ENCODE data around the gene TPSG1. TPM values are rescaled to one million over a fixed set of nuclear protein-coding genes. Genes with fewer than 3 reads are reported as not detected.
"Not testable (repeated sequence)": the region's sequence is repeated elsewhere in the genome, so short reads cannot be mapped to it uniquely, and the experiment has no call there.

Gene TPSG1
- total RNA-seq, 1 experiment from 2014 or later = not detected

DNA sequence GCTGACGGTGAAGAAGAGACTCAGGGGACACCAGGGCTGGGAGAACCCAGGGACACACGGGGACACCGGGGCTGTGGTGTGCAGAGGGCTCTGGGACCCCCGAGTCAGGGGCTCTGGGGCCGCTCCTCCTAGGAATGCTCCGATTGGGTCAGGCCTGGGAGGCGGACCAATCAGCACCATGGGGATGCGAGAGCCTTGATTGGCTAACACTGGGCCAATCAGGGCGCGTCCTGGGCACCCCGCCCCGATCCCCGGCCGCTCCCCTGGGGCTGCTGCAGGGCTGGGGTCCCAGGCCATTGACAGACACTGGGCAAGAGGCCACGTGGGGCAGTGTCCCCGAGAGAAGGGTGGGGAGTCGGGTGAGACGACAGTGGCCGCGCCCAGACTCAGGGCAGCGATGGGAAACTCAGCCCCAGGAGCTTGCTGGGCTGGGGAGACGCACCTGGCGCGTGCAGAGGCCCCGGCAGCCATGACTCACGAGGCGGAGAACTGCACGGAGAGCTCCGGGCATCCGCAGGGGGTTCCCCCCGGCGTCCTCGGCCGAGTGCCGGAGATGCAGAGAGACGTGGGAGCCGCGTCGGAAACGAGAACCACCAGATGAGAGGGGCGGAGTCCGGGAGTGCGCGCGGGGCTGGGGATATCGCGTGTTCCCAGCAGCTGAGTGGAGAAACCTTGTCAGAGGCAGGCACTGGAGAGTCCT, 7.1 kb upstream of the TPSG1 start:
- DNase-seq (ENCODE audit: extremely low read depth, low read depth) = not testable (repeated sequence)

DNA sequence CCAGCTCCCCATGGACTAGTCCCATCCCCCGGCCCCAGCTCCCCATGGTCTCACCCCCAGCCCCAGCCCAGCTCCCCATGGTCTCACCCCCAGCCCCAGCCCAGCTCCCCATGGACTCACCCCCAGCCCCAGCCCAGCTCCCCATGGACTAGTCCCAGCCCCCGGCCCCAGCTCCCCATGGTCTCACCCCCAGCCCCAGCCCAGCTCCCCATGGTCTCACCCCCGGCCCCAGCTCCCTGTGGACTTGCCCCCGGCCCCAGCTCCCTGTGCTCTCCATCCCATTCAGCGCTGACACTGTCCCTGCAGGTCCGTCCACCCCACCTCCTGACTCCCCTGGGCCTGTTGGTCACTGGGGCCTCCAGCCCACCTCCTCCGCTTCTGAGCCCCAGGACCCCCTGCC, 6.2 kb upstream of the TPSG1 start:
- not testable (repeated sequence) for DNase-seq (ENCODE audit: extremely low read depth, low read depth)

DNA sequence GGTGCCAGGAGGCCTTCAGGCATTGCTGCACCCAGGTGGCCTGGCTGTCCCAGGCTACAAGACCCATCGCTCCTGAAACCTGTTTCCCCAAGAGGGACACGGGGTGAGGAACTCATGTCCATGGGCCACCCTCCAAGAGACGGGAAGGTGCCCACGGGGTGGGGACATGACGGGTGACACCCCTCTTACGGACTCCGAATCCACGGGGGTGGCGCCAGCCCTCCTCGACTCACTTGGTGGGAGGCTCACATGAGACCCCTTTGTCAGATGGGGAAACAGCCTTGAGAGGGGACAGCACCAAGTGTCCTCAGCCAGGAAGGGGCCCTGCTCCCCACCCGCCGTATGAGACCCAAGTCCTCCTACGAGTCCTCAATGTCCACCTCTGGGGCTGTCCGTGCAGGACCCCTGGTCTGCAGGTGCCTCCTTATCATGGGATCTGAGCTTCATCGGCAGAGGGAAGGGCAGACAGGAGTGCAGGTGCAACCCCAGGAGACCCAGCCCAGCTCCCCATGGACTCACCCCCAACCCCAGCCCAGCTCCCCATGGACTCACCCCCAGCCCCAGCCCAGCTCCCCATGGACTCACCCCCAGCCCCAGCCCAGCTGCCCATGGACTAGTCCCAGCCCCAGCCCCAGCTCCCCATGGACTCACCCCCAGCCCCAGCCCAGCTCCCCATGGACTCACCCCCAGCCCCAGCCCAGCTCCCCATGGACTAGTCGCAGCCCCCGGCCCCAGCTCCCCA, 5.6 kb upstream of the TPSG1 start:
- not testable (repeated sequence) for DNase-seq (ENCODE audit: extremely low read depth, low read depth)

GRCh38 chr16:1230084-1230470, 5.0 kb upstream of the TPSG1 start, which contains the start of gene TPSB2:
Gene TPSB2, minus strand, starts transcription at chr16:1230184. Its CDS starts 233 bp downstream, at chr16:1229951.
- DNase-seq (ENCODE audit: extremely low read depth, low read depth) = not testable (repeated sequence)

DNA sequence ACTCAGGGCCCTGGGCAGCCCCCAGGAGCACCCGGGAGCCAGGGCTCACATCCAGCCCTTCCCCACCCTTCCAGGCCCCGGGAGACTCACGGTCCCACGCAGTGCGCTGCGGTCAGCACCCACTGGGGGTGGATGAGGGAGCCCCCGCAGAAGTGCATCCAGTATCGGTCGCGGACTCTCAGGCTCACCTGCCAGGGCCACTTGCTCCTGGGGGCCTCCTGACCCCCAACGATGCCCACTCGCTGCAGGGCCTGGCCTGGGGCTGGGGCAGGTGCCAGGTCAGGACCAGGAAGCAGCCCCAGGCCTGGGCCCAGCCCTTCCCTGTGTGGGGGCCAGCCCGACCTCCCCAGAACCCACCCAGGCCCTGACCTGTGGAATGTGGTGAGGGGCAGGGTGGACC, 4.4 kb upstream of the TPSG1 start:
- not testable (repeated sequence) for DNase-seq (ENCODE audit: extremely low read depth, low read depth)

DNA sequence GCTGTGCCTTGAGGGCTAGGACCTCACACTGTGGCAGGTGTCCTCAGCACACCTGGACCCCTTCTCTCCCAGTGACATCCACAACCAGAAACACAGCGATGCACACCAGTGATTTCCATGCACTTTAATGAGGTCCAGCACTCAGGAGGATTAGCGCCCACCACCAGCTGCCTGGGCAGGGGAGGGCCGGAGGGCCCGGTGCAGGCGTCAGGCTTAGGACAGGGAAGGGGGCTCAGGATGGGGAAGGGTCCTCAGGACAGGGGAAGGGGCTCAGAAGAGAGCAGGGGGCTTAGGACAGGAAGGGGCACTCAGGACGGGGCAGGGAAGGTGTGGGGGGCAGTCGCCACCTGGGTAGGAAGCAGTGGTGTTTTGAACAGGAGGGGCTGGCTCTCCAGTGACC, 3.2 kb upstream of the TPSG1 start:
- DNase-seq (ENCODE audit: extremely low read depth, low read depth) = not testable (repeated sequence)

DNA sequence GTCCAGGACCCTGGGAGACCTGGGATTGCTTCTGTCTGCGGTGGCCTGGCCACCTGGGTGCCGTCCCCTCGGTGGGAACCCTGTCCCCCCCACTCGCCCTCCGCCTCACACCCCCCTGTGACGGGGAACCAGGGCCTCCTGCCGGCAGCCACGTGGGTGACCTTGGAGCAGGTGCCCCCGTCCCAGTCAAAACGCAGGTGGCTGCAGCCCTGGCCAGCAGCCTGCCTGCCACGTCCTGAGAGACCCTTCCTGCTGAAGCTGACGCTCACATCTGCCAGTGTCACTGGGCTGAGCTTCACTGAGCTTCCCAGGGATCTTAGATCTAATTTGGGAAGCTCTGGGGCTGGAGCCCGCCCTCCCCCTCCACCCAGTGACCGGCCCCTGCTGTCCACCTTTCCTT, 1.6 kb upstream of the TPSG1 start:
- DNase-seq (ENCODE audit: extremely low read depth, low read depth) = not testable (repeated sequence)

DNA sequence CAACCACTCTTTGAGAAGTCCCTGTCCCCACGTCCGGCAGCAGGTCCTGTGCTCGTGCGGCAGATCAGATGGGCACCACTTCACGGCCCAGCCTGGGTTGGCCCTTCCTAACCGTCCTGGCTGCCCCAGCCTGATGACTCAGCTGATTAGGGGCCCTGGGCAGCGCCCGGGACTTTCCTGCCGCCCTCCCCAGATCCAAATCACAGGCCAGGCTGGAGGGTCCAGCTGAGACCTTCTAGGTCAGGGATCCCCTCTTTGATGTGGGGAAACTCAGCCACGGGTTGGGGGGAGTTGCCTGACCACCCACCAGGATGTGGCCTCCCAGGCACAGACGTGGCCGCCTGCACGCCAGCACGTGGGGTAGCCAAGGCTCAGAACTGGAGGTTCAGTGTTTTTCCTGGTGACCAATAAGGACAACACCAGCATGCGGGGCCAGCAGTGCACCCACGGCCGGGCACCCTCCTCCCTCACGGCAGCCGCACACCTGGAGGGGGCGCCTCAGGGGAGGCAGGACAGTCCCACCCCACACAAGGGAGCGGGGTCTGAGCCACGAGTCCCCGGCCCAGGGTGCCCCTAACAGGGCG, 752 bp upstream of the TPSG1 start:
- DNase-seq (ENCODE audit: extremely low read depth, low read depth) = not testable (repeated sequence)

GRCh38 chr16:1224558-1224957, 510 bp downstream of the TPSG1 start:
- no peak for DNase-seq (ENCODE audit: extremely low read depth, low read depth)

- no peak for DNase-seq (ENCODE audit: extremely low read depth, low read depth)
These were observed 1.5 kb downstream of the TPSG1 start for GRCh38 chr16:1223355-1224214.

GRCh38 chr16:1222553-1223354, 2.3 kb downstream of the TPSG1 start:
- DNase-seq (ENCODE audit: extremely low read depth, low read depth) = no peak

DNA sequence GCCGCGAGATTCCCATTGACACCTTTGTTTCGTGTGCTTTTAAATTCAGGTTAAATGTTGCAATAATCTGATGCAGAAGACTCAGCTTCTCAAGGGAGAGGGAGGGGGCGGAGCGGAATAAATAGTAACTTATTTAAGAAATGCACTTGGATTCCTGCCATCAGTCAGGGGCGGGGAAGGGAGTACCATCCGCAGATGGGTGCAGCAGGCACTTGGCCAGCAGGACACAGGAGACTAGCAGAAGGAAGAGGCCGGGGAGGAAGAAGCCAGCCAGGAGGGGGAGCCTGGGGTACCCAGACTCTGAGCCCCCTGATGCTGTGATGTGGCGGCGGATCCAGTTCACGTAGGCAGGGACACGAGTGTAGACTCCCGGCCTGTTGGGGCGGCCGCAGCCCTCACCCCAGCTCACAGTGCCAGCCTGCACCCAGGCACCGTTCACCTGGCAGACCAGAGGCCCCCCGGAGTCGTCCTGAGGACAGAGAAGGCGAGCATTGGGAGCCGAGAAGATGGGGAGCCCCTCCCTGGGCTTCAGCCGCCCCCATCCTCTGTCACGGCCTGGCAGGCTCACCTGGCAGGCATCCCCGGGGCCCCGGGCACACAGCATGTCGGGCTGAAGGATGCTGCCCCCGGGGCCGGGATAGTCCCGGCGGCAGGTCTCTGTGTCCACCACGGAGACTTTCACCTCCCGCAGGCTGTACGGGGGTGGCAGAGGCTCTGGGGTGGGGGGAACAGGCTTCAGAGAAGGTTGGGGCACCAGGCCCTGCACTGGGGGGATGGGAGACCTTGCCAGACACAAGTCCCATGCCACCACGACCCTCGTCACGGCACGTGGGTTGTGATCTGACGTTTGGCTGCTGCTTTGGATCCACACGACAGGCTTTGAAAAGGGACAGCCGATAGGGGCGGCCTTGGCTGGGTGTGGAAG, 3.2 kb downstream of the TPSG1 start:
- no peak for DNase-seq (ENCODE audit: extremely low read depth, low read depth)

DNA sequence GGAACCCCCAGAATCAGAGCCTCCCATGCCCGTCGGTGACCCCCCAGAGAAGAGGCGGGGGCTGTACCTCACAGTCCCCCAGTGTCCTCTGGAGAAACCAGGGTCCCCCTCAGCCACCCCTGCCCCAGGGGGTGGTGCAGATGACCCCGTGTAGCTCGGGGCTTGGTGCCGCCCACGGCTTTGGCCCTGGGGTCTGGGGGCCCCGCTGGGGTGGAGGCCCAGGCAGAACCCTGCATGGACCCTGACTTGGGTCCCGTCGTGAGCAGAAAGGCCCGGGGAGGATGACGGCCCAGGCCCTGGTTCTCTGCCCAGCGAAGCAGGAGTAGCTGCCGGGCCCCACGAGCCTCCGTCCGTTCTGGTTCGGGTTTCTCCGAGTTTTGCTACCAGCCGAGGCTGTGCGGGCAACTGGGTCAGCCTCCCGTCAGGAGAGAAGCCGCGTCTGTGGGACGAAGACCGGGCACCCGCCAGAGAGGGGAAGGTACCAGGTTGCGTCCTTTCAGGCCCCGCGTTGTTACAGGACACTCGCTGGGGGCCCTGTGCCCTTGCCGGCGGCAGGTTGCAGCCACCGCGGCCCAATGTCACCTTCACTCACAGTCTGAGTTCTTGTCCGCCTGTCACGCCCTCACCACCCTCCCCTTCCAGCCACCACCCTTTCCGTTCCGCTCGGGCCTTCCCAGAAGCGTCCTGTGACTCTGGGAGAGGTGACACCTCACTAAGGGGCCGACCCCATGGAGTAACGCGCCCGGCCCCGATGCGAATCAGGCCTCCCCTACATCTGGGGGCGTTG, 4.0 kb downstream of the TPSG1 start:
- DNase-seq (ENCODE audit: extremely low read depth, low read depth) = no peak

DNA sequence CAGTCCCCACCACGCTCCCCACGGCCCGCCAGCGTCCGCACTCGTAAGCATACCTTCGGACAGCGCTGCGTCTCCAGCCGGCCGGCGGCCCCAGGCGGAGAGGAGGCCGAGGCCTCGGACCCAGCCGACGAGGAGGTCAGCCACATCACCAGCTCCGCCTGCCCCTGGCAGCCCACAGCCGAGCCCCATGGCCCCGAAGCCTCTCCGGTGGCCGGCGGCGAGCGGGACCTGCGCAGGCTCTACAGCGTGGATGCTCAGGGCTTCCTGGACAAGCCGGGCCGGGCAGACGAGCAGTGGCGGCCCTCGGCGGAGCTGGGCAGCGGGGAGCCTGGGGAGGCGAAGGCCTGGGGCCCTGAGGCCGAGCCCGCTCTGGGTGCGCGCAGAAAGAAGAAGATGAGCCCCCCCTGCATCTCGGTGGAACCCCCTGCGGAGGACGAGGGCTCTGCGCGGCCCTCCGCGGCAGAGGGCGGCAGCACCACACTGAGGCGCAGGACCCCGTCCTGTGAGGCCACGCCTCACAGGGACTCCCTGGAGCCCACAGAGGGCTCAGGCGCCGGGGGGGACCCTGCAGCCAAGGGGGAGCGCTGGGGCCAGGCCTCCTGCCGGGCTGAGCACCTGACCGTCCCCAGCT, 4.9 kb downstream of the TPSG1 start:
- DNase-seq (ENCODE audit: extremely low read depth, low read depth) = no peak

GRCh38 chr16:1218930-1219611, 6.0 kb downstream of the TPSG1 start:
- DNase-seq (ENCODE audit: extremely low read depth, low read depth) = no peak

- DNase-seq (ENCODE audit: extremely low read depth, low read depth) = no peak
These were observed 6.8 kb downstream of the TPSG1 start for GRCh38 chr16:1218061-1218929.
